ENCODE data around the gene SLFNL1.

The SLFNL1 gene

GRCh38 chr1:41024953-41025352 lies 3.4 kb upstream of the SLFNL1 start:
- no peak overlapping the region for H3K4me2 ChIP-seq (ENCODE audit: low read depth, low read length)
- H2AFZ ChIP-seq (ENCODE audit: low read length) = no peak overlapping the region
- no peak overlapping the region for H3K4me3 ChIP-seq (ENCODE audit: low read length)
- no peaks in the 10 kb centered on the region for H3K36me3 ChIP-seq (replicated peaks; ENCODE audit: insufficient read depth, low read length)
- DNase-seq = no peak
- no peaks in the 10 kb centered on the region for H3K79me2 ChIP-seq (ENCODE audit: low read length)
- H3K9me3 ChIP-seq (replicated peaks; ENCODE audit: insufficient read depth, low read length) = no peaks in the 10 kb centered on the region
- H3K4me1 ChIP-seq (ENCODE audit: low read length) = no peaks in the 10 kb centered on the region
- no peak overlapping the region for H3K9ac ChIP-seq (ENCODE audit: low read length)
- TF ChIP-seq CTCF (IDR thresholded peaks at IDR 0.05; ENCODE audit: low read length) (no peak), EZH2 (optimal IDR thresholded peaks at IDR 0.05; ENCODE audit: low read depth, low read length) (no peak), EZH2phosphoT487 (IDR thresholded peaks at IDR 0.05; ENCODE audit: low read length) (no peak)
- H3K9me2 ChIP-seq (replicated peaks; ENCODE audit: insufficient read depth, low read length) = no peaks in the 10 kb centered on the region
- no peak overlapping the region for H3K27ac ChIP-seq (ENCODE audit: low read length)
- no peaks in the 10 kb centered on the region for H3K27me3 ChIP-seq (replicated peaks; ENCODE audit: insufficient read depth, low read length)
- no peaks in the 10 kb centered on the region for H4K20me1 ChIP-seq (ENCODE audit: insufficient read depth, low read length)
- no peaks in the 10 kb centered on the region; the same call in 1 of the 2 replicates for H3F3A ChIP-seq (ENCODE audit: insufficient read depth, low read length)

GRCh38 chr1:41023279-41023990 lies 1.9 kb upstream of the SLFNL1 start:
- Histone ChIP-seq H3K27me3 (replicated peaks; ENCODE audit: insufficient read depth, low read length) (no peaks in the 10 kb centered on the region), H3K79me2 (ENCODE audit: low read length) (no peaks in the 10 kb centered on the region), H3K9ac (ENCODE audit: low read length) (no peak overlapping the region), H2AFZ (ENCODE audit: low read length) (no peak overlapping the region), H3K4me2 (ENCODE audit: low read depth, low read length) (no peak overlapping the region), H3K4me1 (ENCODE audit: low read length) (no peaks in the 10 kb centered on the region), H3K9me3 (replicated peaks; ENCODE audit: insufficient read depth, low read length) (no peaks in the 10 kb centered on the region), H3K9me2 (replicated peaks; ENCODE audit: insufficient read depth, low read length) (no peaks in the 10 kb centered on the region), H4K20me1 (ENCODE audit: insufficient read depth, low read length) (no peaks in the 10 kb centered on the region), H3K27ac (ENCODE audit: low read length) (no peak overlapping the region), H3F3A (ENCODE audit: insufficient read depth, low read length) (no peaks in the 10 kb centered on the region; the same call in 1 of the 2 replicates), H3K4me3 (ENCODE audit: low read length) (no peak overlapping the region), H3K36me3 (replicated peaks; ENCODE audit: insufficient read depth, low read length) (no peaks in the 10 kb centered on the region)
- DNase-seq = no peak
- no peak for TF ChIP-seq EZH2 (optimal IDR thresholded peaks at IDR 0.05; ENCODE audit: low read depth, low read length)
- TF ChIP-seq CTCF (IDR thresholded peaks at IDR 0.05; ENCODE audit: low read length) = no peak

- no peaks in the 10 kb centered on the region for H3K27me3 ChIP-seq (replicated peaks; ENCODE audit: insufficient read depth, low read length)
- no peaks in the 10 kb centered on the region for H3K4me1 ChIP-seq (ENCODE audit: low read length)
- H3K27ac ChIP-seq (ENCODE audit: low read length) = no peak overlapping the region
- no peak for DNase-seq
- no peak overlapping the region for H3K4me2 ChIP-seq (ENCODE audit: low read depth, low read length)
- TF ChIP-seq EZH2phosphoT487 (IDR thresholded peaks at IDR 0.05; ENCODE audit: low read length) = no peak
- no peak for TF ChIP-seq CTCF (IDR thresholded peaks at IDR 0.05; ENCODE audit: low read length)
- TF ChIP-seq EZH2 (optimal IDR thresholded peaks at IDR 0.05; ENCODE audit: low read depth, low read length) = no peak
- no peak overlapping the region for H3K9ac ChIP-seq (ENCODE audit: low read length)
- H3K9me2 ChIP-seq (replicated peaks; ENCODE audit: insufficient read depth, low read length) = no peaks in the 10 kb centered on the region
- H3K36me3 ChIP-seq (replicated peaks; ENCODE audit: insufficient read depth, low read length) = no peaks in the 10 kb centered on the region
- H3K9me3 ChIP-seq (replicated peaks; ENCODE audit: insufficient read depth, low read length) = no peaks in the 10 kb centered on the region
- H4K20me1 ChIP-seq (ENCODE audit: insufficient read depth, low read length) = no peaks in the 10 kb centered on the region
- no peaks in the 10 kb centered on the region; the same call in 1 of the 2 replicates for H3K79me2 ChIP-seq (ENCODE audit: low read length)
- H2AFZ ChIP-seq (ENCODE audit: low read length) = no peak overlapping the region
- no peaks in the 10 kb centered on the region; the same call in 1 of the 2 replicates for H3F3A ChIP-seq (ENCODE audit: insufficient read depth, low read length)
- H3K4me3 ChIP-seq (ENCODE audit: low read length) = no peak overlapping the region
Observed at GRCh38 chr1:41022424-41022823, 899 bp upstream of the SLFNL1 start.
